ENCODE results near the gene WDR19. TPM values are rescaled to one million over a fixed set of nuclear protein-coding genes. Genes with fewer than 3 reads are reported as not detected.

WDR19 gene
- total and polyA plus RNA-seq, 2 donors (not counting 3 experiments of a cell fraction or from before 2014, with no cell fraction given), result 27.1 to 28.2 TPM

DNA sequence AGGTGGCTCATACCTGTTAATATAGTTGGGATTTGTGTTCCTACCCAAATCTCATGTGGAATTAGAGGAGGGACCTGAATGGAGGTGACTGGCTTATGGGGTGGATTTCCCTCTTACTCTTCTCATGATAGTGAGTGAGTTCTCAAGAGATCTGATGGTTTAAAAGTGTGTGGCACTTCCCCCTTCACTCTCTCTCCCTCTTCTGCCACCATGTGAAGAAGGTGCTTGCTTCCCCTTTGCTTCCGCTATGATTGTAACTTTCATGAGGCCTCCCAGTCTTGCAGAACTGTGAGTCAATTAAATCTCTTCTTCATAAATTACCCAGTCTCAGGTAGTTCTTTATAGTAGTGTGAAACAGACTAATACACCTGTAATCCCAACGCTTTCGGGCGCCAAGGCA is 28.3 kb upstream of the WDR19 start:
- dilution Hi-C loops (cut with MboI; ENCODE audit: extremely low pct_ligation_motif_present, low sequenced_read_pairs) (no loop called here), intact Hi-C loops (cut with micrococcal nuclease) (no loop called here)
- no peak overlapping the region for H2AFZ ChIP-seq (ENCODE audit: low read depth, low read length)
- H3K79me2 ChIP-seq (ENCODE audit: control insufficient read depth, insufficient read depth, low read length), result no peaks in the 10 kb centered on the region
- FAIRE-seq (no peak), DNase-seq (ENCODE audit: low read depth, low spot score) (no peak)
- no peak overlapping the region for H3K9ac ChIP-seq (replicated peaks; ENCODE audit: extremely low read depth, insufficient read depth, low read length)
- ChIA-PET CTCF (no interaction called here), POLR2A (interaction anchor here (0.6 kb wide), 1 partner anchor 163 kb away, joined by 6 read pairs; no protein-coding TSS in a partner anchor)
- no peaks in the 10 kb centered on the region for H4K20me1 ChIP-seq (replicated peaks; ENCODE audit: control insufficient read depth, extremely low read depth, insufficient read depth, low read length)
- BruUV-seq (replicated peaks), result no TSS peak
- H3K27me3 ChIP-seq (ENCODE audit: control insufficient read depth in 2 of 2, insufficient read depth in 2 of 2, low read length in 2 of 2), result no peaks in the 10 kb centered on the region
- TF ChIP-seq GATA2 (IDR thresholded peaks at IDR 0.05; ENCODE audit: insufficient read depth, insufficient read length, low read depth, low read length), result no peak
- no peak for TF ChIP-seq MYC (IDR thresholded peaks at IDR 0.05; ENCODE audit: low read depth, low read length)
- no peak for TF ChIP-seq FOS (IDR thresholded peaks at IDR 0.05; ENCODE audit: borderline replicate concordance, insufficient read depth, low read length)
- TF ChIP-seq, protein P1, sequence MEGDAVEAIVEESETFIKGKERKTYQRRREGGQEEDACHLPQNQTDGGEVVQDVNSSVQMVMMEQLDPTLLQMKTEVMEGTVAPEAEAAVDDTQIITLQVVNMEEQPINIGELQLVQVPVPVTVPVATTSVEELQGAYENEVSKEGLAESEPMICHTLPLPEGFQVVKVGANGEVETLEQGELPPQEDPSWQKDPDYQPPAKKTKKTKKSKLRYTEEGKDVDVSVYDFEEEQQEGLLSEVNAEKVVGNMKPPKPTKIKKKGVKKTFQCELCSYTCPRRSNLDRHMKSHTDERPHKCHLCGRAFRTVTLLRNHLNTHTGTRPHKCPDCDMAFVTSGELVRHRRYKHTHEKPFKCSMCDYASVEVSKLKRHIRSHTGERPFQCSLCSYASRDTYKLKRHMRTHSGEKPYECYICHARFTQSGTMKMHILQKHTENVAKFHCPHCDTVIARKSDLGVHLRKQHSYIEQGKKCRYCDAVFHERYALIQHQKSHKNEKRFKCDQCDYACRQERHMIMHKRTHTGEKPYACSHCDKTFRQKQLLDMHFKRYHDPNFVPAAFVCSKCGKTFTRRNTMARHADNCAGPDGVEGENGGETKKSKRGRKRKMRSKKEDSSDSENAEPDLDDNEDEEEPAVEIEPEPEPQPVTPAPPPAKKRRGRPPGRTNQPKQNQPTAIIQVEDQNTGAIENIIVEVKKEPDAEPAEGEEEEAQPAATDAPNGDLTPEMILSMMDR (IDR thresholded peaks at IDR 0.05; ENCODE audit: extremely low read depth in 1 of 2, insufficient read depth in 1 of 2, low read depth in 1 of 2, low read length in 2 of 2), result no peak
- TF ChIP-seq POLR2AphosphoS5 (IDR thresholded peaks at IDR 0.05; ENCODE audit: insufficient read depth, low read depth, low read length), result no peak
- TF ChIP-seq, protein P2, sequence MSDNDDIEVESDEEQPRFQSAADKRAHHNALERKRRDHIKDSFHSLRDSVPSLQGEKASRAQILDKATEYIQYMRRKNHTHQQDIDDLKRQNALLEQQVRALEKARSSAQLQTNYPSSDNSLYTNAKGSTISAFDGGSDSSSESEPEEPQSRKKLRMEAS (IDR thresholded peaks at IDR 0.05; ENCODE audit: insufficient read depth, insufficient read length), result no peak
- TF ChIP-seq JUN (IDR thresholded peaks at IDR 0.05; ENCODE audit: borderline replicate concordance, insufficient read depth, insufficient read length, low read depth), result no peak
- no peaks in the 10 kb centered on the region for H3K4me1 ChIP-seq (ENCODE audit: control insufficient read depth, extremely low read depth, insufficient read depth, low read length)
- H3K36me3 ChIP-seq (ENCODE audit: control insufficient read depth in 2 of 2, extremely low read depth in 1 of 2, insufficient read depth in 2 of 2, low read length in 2 of 2), result no peaks in the 10 kb centered on the region
- no peaks in the 10 kb centered on the region for H3K9me3 ChIP-seq (replicated peaks; ENCODE audit: control insufficient read depth, insufficient read depth, low read length)
- H3K9me1 ChIP-seq (replicated peaks; ENCODE audit: control insufficient read depth, extremely low read depth, insufficient read depth, low read length), result no peaks in the 10 kb centered on the region
- H3K4me2 ChIP-seq (ENCODE audit: insufficient read depth, low read length), result no peak overlapping the region
- H3K27ac ChIP-seq (ENCODE audit: insufficient read depth, low read depth, low read length), result no peak overlapping the region
- H3K4me3 ChIP-seq (replicated peaks in 1 of 3; ENCODE audit: insufficient read depth in 1 of 3, low read depth in 1 of 3, low read length in 3 of 3), result no peak overlapping the region

Measured in endothelial cell of umbilical vein (primary cell).